Measurements from ENCODE around the gene IKBKE.
A peak's percentile ranks its signal among the peaks of the same experiment; 100 is the strongest.

The IKBKE gene

DNA sequence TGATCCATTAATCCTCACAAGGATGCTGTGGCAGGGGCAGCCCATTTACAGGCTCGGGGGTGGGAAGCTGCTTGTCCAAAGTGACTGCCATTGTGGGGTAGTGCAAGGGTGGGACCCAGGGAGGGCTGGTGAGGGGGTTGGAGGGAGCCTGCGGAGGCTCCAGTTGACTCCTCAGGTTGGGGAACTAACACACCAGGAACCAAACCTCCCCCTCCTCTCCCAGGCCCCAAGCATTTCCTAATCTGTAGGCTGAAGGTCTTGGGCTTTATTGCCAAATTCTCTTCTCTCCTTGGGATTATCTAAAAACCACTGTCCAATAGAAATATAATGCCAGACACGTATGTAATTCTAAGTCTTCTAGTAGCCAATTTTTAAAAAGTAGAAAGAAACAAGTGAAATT is 18.2 kb downstream of the IKBKE start:
- TF ChIP-seq TAF1 (IDR thresholded peaks at IDR 0.05; ENCODE audit: low read depth, low read length) (no peak), POLR2A (IDR thresholded peaks at IDR 0.05; ENCODE audit: low read depth, low read length) (no peak), POU2F2 (IDR thresholded peaks at IDR 0.05; ENCODE audit: low read depth, low read length) (no peak), PAX5 (IDR thresholded peaks at IDR 0.05; ENCODE audit: insufficient read depth, low read length, severe bottlenecking) (no peak), SPI1 (IDR thresholded peaks at IDR 0.05; ENCODE audit: low read depth, low read length) (no peak), POLR2AphosphoS5 (IDR thresholded peaks at IDR 0.05; ENCODE audit: low read depth, low read length) (no peak)
- FAIRE-seq = no peak

DNA sequence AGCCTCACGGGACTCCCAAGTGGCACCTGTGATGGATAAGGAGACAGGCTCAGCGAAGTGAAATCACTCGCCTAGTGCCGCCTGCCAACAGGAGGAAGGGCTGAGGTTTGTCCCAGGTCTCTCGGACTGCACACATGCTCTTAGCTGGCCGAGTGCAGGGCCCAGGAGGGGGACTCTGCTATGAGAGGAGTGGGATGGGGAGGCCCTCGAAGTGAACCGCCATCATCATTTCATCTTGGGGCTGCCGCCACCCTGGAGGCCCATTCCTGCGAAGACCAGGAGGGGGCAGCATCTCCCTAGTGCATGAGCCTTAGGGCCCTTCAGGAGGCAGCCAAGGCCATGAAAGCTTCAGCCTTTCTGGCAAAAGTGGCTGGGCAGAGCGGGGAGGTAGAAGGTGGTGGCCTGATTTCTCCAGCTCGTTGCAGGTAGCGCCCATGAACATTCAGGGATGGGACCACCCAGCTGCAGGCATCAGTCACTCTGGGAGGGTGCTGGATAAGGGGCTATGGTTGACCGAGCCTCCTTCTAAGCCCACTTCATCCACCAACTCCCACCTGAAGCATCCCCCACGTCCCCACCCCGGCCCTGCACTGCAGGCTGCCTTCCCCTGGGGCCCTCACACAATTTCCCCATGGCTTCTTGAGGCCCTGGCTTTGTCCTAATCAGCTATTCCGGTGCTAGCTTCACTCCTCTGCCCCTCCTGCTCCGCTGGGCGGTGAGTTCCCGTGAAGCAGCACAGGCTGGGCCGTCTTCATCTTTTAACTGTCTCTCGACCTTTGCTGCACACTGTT is 19.9 kb downstream of the IKBKE start:
- TF ChIP-seq POLR2AphosphoS5 (IDR thresholded peaks at IDR 0.05; ENCODE audit: low read depth, low read length) (no peak), TAF1 (IDR thresholded peaks at IDR 0.05; ENCODE audit: low read depth, low read length) (no peak), SPI1 (IDR thresholded peaks at IDR 0.05; ENCODE audit: low read depth, low read length) (no peak)
- FAIRE-seq (peak; percentile 83), DNase-seq (ENCODE audit: insufficient read length, low spot score) (peak; percentile 84)

More for the DNA sequence above, 18.2 kb downstream of the IKBKE start:
- no peak for DNase-seq (ENCODE audit: insufficient read length, low spot score)

DNA sequence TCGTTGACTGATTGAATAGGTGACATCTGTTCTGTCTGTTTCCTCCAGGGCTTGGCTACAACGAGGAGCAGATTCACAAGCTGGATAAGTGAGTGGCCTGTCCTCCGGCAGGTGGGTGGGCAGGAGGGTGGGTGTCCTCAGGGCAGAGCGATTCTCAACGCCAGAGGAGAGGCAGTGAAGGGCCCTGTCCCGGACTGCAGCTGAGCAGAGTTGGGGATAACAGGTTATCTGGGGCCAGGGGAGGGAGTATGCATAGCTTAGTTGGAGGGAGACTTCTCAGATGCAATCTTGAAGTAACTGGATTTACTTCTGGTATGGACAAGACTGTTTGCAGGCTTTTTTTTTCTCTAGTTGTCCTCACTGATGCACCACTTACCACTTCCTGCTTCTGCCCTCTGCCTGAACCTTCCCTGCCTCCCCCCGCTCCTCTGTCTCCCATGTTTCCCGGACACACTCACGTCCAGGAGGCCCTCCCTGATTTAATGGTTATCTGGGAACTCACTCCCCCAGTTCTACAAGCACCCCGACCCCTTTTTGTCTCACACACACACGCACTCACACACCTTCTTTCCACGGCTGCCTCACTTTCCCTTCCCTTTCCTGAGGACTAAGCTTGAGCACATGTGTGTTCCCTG is 20.6 kb downstream of the IKBKE start:
- no peak for DNase-seq (ENCODE audit: insufficient read length, low spot score)
- TF ChIP-seq POLR2A (IDR thresholded peaks at IDR 0.05; ENCODE audit: low read depth, low read length) = no peak
- no peak for TF ChIP-seq SPI1 (IDR thresholded peaks at IDR 0.05; ENCODE audit: low read depth, low read length)
- TF ChIP-seq TAF1 (IDR thresholded peaks at IDR 0.05; ENCODE audit: low read depth, low read length) = no peak
- TF ChIP-seq POLR2AphosphoS5 (IDR thresholded peaks at IDR 0.05; ENCODE audit: low read depth, low read length) = no peak
- TF ChIP-seq PAX5 (IDR thresholded peaks at IDR 0.05; ENCODE audit: insufficient read depth, low read length, severe bottlenecking) = no peak
- TF ChIP-seq POU2F2 (IDR thresholded peaks at IDR 0.05; ENCODE audit: low read depth, low read length) = no peak
- FAIRE-seq = no peak

DNA sequence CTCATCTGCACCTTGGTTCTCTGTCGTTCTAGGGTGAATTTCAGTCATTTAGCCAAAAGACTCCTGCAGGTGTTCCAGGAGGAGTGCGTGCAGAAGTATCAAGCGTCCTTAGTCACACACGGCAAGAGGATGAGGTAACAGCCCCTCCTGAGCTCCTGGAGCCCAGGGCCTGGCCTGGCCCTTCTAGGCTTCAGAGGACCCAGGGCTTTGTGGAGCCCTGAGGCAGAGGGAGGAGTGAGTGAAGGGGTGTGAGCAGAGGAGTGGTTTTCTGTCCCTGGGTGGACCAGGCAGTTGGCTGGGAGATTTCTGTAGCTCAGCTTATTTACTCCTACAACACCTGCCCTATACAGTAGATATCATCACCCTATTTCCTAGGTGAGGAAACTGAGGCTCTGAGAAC is 21.3 kb downstream of the IKBKE start:
- FAIRE-seq = no peak
- TF ChIP-seq POLR2A (IDR thresholded peaks at IDR 0.05; ENCODE audit: low read depth, low read length) (no peak), POLR2AphosphoS5 (IDR thresholded peaks at IDR 0.05; ENCODE audit: low read depth, low read length) (no peak), PAX5 (IDR thresholded peaks at IDR 0.05; ENCODE audit: insufficient read depth, low read length, severe bottlenecking) (no peak), SPI1 (IDR thresholded peaks at IDR 0.05; ENCODE audit: low read depth, low read length) (no peak), POU2F2 (IDR thresholded peaks at IDR 0.05; ENCODE audit: low read depth, low read length) (no peak), TAF1 (IDR thresholded peaks at IDR 0.05; ENCODE audit: low read depth, low read length) (no peak)
- DNase-seq (ENCODE audit: insufficient read length, low spot score) = no peak

DNA sequence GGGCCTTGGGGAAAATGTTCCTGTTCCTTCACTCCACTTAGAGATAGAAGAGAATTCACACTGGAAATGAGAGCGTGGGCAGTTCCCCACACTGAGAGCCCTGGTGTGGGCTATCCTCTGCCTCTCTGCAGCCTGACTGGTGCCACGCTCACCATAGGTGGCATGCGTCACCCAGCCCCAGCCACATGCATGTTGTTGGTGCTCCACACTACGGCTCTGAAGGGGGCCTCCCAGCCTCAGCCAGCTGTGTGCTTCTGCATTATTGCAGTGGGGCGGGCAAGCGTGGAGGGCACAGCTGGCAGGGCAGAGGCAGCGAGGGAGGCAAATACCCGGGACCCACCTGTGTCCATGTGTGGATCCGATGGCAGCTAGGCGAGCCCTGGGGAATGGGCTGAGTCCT is 22.3 kb downstream of the IKBKE start:
- no peak for FAIRE-seq
- TF ChIP-seq POU2F2 (IDR thresholded peaks at IDR 0.05; ENCODE audit: low read depth, low read length) (no peak), SPI1 (IDR thresholded peaks at IDR 0.05; ENCODE audit: low read depth, low read length) (no peak), TAF1 (IDR thresholded peaks at IDR 0.05; ENCODE audit: low read depth, low read length) (no peak), POLR2A (IDR thresholded peaks at IDR 0.05; ENCODE audit: low read depth, low read length) (no peak), PAX5 (IDR thresholded peaks at IDR 0.05; ENCODE audit: insufficient read depth, low read length, severe bottlenecking) (no peak), POLR2AphosphoS5 (IDR thresholded peaks at IDR 0.05; ENCODE audit: low read depth, low read length) (no peak)
- DNase-seq (ENCODE audit: insufficient read length, low spot score) = no peak

DNA sequence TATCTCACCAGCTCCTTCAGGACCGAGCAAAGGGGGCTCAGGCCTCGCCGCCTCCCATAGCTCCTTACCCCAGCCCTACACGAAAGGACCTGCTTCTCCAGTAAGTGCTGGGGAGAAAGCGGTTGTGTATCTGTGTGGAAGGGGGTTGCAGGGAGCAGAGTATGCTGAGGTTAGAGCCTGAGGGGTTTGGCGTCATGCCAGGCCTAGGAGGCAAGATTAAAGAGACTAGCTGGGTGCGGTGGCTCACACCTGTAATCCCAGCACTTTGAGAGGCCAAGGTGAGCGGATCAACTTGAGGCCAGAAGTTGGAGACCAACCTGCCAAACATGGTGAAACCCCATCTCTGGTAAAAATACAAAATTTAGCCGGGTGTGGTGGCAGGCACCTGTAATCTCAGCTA is 23.0 kb downstream of the IKBKE start:
- no peak for FAIRE-seq
- DNase-seq (ENCODE audit: insufficient read length, low spot score) = no peak
- TF ChIP-seq TAF1 (IDR thresholded peaks at IDR 0.05; ENCODE audit: low read depth, low read length) = no peak
- no peak for TF ChIP-seq PAX5 (IDR thresholded peaks at IDR 0.05; ENCODE audit: insufficient read depth, low read length, severe bottlenecking)
- no peak for TF ChIP-seq POU2F2 (IDR thresholded peaks at IDR 0.05; ENCODE audit: low read depth, low read length)
- no peak for TF ChIP-seq POLR2A (IDR thresholded peaks at IDR 0.05; ENCODE audit: low read depth, low read length)
- no peak for TF ChIP-seq SPI1 (IDR thresholded peaks at IDR 0.05; ENCODE audit: low read depth, low read length)
- no peak for TF ChIP-seq POLR2AphosphoS5 (IDR thresholded peaks at IDR 0.05; ENCODE audit: low read depth, low read length)

DNA sequence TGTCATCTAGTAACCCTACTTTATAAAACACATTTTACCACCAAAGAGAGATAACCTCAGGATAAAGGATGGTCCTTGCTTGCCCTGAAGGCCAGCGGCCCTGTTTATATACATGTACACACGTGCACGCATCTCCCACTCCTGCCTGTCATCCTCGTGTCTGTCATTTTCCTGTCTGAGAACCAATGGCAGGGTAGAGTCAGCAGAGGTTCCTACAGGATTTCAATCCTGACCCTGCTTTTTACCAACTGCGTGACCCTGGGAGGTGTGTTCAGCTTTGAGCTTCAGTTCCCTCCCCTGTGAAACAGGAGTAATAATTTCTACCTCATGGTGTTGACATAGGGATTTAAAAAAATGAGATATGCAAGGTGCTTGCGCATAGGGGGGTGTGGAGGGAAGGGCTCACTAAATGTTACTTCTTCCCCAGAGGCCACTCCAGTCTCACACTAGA is 24.8 kb downstream of the IKBKE start:
- TF ChIP-seq POLR2A (IDR thresholded peaks at IDR 0.05; ENCODE audit: low read depth, low read length) = no peak
- no peak for TF ChIP-seq POLR2AphosphoS5 (IDR thresholded peaks at IDR 0.05; ENCODE audit: low read depth, low read length)
- TF ChIP-seq PAX5 (IDR thresholded peaks at IDR 0.05; ENCODE audit: insufficient read depth, low read length, severe bottlenecking) = no peak
- TF ChIP-seq POU2F2 (IDR thresholded peaks at IDR 0.05; ENCODE audit: low read depth, low read length) = no peak
- no peak for TF ChIP-seq SPI1 (IDR thresholded peaks at IDR 0.05; ENCODE audit: low read depth, low read length)
- no peak for TF ChIP-seq TAF1 (IDR thresholded peaks at IDR 0.05; ENCODE audit: low read depth, low read length)
- FAIRE-seq = no peak

DNA sequence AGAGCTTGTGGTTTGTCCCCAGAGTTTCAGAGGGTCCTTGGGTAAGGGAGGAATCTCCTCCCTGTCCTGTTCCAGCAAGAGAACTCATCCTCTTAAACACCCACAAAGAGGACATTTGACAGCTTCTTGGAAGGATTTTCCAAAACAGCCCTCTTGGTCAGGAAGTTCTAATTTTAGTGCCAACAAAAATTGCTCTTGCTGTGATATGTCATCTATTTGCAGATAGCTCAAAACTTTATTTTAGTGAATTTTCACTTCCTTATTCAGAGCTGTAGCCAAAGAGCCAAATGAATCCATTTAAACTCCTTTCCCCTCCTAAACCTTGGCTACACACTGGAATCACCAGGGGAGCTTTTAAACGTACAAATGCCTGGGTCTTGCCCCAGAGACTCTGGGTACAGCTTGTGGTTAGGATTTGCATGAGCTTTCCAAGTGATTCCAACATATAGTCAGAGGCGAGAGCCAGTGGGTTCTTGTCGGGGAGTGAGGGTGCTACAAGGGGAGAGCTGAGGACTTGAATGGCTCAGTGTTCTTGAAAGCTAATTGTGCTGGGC is 25.3 kb downstream of the IKBKE start:
- DNase-seq (ENCODE audit: insufficient read length, low spot score) (no peak), FAIRE-seq (no peak)
- TF ChIP-seq POLR2A (IDR thresholded peaks at IDR 0.05; ENCODE audit: low read depth, low read length) (no peak), SPI1 (IDR thresholded peaks at IDR 0.05; ENCODE audit: low read depth, low read length) (peak; percentile 93), TAF1 (IDR thresholded peaks at IDR 0.05; ENCODE audit: low read depth, low read length) (no peak), PAX5 (IDR thresholded peaks at IDR 0.05; ENCODE audit: insufficient read depth, low read length, severe bottlenecking) (no peak), POLR2AphosphoS5 (IDR thresholded peaks at IDR 0.05; ENCODE audit: low read depth, low read length) (no peak)

More for the DNA sequence above, 24.8 kb downstream of the IKBKE start:
- DNase-seq (ENCODE audit: insufficient read length, low spot score) = no peak

DNA sequence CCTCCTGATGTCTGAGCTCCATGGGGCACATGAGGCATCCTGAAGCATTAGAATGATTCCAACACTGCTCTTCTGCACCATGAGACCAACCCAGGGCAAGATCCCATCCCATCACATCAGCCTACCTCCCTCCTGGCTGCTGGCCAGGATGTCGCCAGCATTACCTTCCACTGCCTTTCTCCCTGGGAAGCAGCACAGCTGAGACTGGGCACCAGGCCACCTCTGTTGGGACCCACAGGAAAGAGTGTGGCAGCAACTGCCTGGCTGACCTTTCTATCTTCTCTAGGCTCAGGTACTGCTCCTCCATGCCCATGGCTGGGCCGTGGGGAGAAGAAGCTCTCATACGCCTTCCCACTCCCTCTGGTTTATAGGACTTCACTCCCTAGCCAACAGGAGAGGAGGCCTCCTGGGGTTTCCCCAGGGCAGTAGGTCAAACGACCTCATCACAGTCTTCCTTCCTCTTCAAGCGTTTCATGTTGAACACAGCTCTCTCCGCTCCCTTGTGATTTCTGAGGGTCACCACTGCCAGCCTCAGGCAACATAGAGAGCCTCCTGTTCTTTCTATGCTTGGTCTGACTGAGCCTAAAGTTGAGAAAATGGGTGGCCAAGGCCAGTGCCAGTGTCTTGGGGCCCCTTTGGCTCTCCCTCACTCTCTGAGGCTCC is 26.0 kb downstream of the IKBKE start:
- TF ChIP-seq PAX5 (IDR thresholded peaks at IDR 0.05; ENCODE audit: insufficient read depth, low read length, severe bottlenecking) (no peak), POLR2A (IDR thresholded peaks at IDR 0.05; ENCODE audit: low read depth, low read length) (no peak), TAF1 (IDR thresholded peaks at IDR 0.05; ENCODE audit: low read depth, low read length) (no peak), SPI1 (IDR thresholded peaks at IDR 0.05; ENCODE audit: low read depth, low read length) (0 out of 2 replicates have a peak, but pooled peaks have one; percentile 34), POU2F2 (IDR thresholded peaks at IDR 0.05; ENCODE audit: low read depth, low read length) (no peak), POLR2AphosphoS5 (IDR thresholded peaks at IDR 0.05; ENCODE audit: low read depth, low read length) (no peak)
- FAIRE-seq (peak; percentile 69), DNase-seq (ENCODE audit: insufficient read length, low spot score) (no peak)
